K562 (cell line): Measurements from ENCODE around the gene METTL6. TPM values are rescaled to one million over a fixed set of nuclear protein-coding genes. Genes with fewer than 3 reads are reported as not detected.

Experiments
- ATAC-seq: fragments of 200-7000 bp; cut with Tn5 transposase; 3 replicates; pipeline ENCODE4 v1.9.1; 2020; ENCODE audit warnings: moderate library complexity
- BruUV-seq: library from RNA; stranded (reverse); fragments of 400-500 nt; replicated peaks from 2 replicates; lab custom pipeline; 2021; lab: Mats Ljungman, UMichigan
- CTCF ChIA-PET: fragments of 300-600 bp; formaldehyde crosslinking; extraction: SDS; loops from one replicate; lab custom pipeline; 2021; ENCODE audit warnings: low intra/inter-chr PET ratio; lab: Yijun Ruan, JAX
- POLR2A ChIA-PET: fragments of 300-600, 350-650 bp; sonication (Branson Sonifier 250); formaldehyde crosslinking; extraction: SDS; loops from one replicate; lab custom pipeline; 2021; ENCODE audit warnings: antibody characterized with exemption, inconsistent platforms; lab: Yijun Ruan, JAX
- DNase-seq, 4 experiments: peaks; one replicate each; pipeline versions ENCODE4 v3.0.0 to v3.0.0-alpha.2; 2011 to 2018; ENCODE audit warnings: low spot score in 3 of 4, mixed read lengths in 3 of 4; ENCODE audit errors: extremely low read depth in 1 of 4
- FAIRE-seq: peaks from 2 replicates; lab custom pipeline; 2011; peaks lifted over from hg19 to GRCh38; lab: Jason Lieb, UNC
- H2AFZ ChIP-seq: 2 replicates; pipeline ENCODE4 v1.6.0; 2011; ENCODE audit warnings: low read depth, low read length, control low read depth, inconsistent platforms
- H3K27ac ChIP-seq: fragments of 200-600 bp; 3 replicates; pipeline ENCODE4 v1.8.0; 2011; ENCODE audit warnings: low read depth, mild to moderate bottlenecking, control low read depth, inconsistent platforms, low read length, moderate library complexity, mixed read lengths; ENCODE audit errors: extremely low read depth
- H3K27me3 ChIP-seq, 2 experiments: fragments of 300-600 bp in 1 of 2; 2 replicates in 1 of 2; 3 replicates in 1 of 2; pipeline versions ENCODE4 v1.6.0 to v1.8.0; 2011; ENCODE audit warnings: inconsistent platforms in 2 of 2, low read length in 2 of 2, mild to moderate bottlenecking in 1 of 2, mixed read lengths in 1 of 2, moderate library complexity in 1 of 2; ENCODE audit not compliant: control insufficient read depth in 2 of 2, insufficient read depth in 2 of 2
- H3K36me3 ChIP-seq: fragments of 300-600 bp; 3 replicates; pipeline ENCODE4 v1.8.0; 2011; ENCODE audit warnings: mild to moderate bottlenecking, low read length, inconsistent platforms; ENCODE audit not compliant: control insufficient read depth, insufficient read depth
- H3K4me1 ChIP-seq, 2 experiments: fragments of 200-600 bp in 1 of 2; replicated peaks in 1 of 2; 2 replicates in 1 of 2; 3 replicates in 1 of 2; pipeline versions ENCODE4 v1.5.1 to v1.8.0; 2011; ENCODE audit warnings: inconsistent platforms in 2 of 2, low read length in 2 of 2, mild to moderate bottlenecking in 1 of 2, mixed read lengths in 1 of 2, moderate library complexity in 1 of 2; ENCODE audit not compliant: control insufficient read depth in 2 of 2, insufficient read depth in 2 of 2
- H3K4me2 ChIP-seq: 2 replicates; pipeline ENCODE4 v1.6.1; 2011; ENCODE audit warnings: low read length, control low read depth, inconsistent platforms, mixed read lengths; ENCODE audit not compliant: insufficient read depth
- H3K4me3 ChIP-seq: fragments of 200-600 bp; sonication (generic), shearing (Covaris generic); 2 replicates; pipeline ENCODE4 v1.5.1; 2016; ENCODE audit warnings: control low read depth, inconsistent platforms
- H3K79me2 ChIP-seq: fragments of 200-600 bp; 3 replicates; pipeline ENCODE4 v1.8.0; 2011; ENCODE audit warnings: low read length, inconsistent platforms; ENCODE audit not compliant: control insufficient read depth, insufficient read depth
- H3K9ac ChIP-seq, 2 experiments: 2 replicates each; pipeline versions ENCODE4 v1.6.0 to v1.6.1; 2011; ENCODE audit warnings: low read depth in 2 of 2, low read length in 2 of 2, control low read depth in 1 of 2, inconsistent platforms in 1 of 2, mild to moderate bottlenecking in 1 of 2, mixed read lengths in 1 of 2; ENCODE audit not compliant: insufficient read depth in 1 of 2
- H3K9me1 ChIP-seq: one replicate; pipeline ENCODE4 v1.6.0; 2011; ENCODE audit warnings: inconsistent platforms, mild to moderate bottlenecking, low read length, moderate library complexity; ENCODE audit not compliant: control insufficient read depth, insufficient read depth
- H3K9me3 ChIP-seq: replicated peaks from 2 replicates; pipeline ENCODE4 v1.5.1; 2011; ENCODE audit warnings: low read depth, low read length, inconsistent platforms; ENCODE audit not compliant: control insufficient read depth, insufficient read depth
- H4K20me1 ChIP-seq: replicated peaks from 2 replicates; pipeline ENCODE4 v1.6.1; 2011; ENCODE audit warnings: low read length, inconsistent platforms, mixed read lengths; ENCODE audit not compliant: control insufficient read depth, insufficient read depth
- DMBX1 ChIP-seq: fragments of 250-450 bp; sonication (Bioruptor Pico); IDR thresholded peaks from 2 replicates; pipeline ENCODE4 v1.8.0; 2022; ENCODE audit warnings: inconsistent platforms, mild to moderate bottlenecking, moderate library complexity, borderline replicate concordance
- HOXB6 ChIP-seq: fragments of 250-450 bp; sonication (Bioruptor Pico); IDR thresholded peaks from 2 replicates; pipeline ENCODE4 v1.5.1; 2022; ENCODE audit warnings: mild to moderate bottlenecking, borderline replicate concordance
- KDM1A ChIP-seq, 2 experiments: fragments of 450-650 bp; IDR thresholded peaks; 2 replicates each; pipeline ENCODE4 v1.6.1; 2016; ENCODE audit warnings: mild to moderate bottlenecking in 2 of 2
- MXD1 ChIP-seq: fragments of 250-450 bp; sonication (Bioruptor Pico); IDR thresholded peaks from 2 replicates; pipeline ENCODE4 v1.8.0; 2021; ENCODE audit warnings: borderline replicate concordance, mild to moderate bottlenecking, moderate library complexity; ENCODE audit not compliant: poor library complexity, severe bottlenecking
- MYC ChIP-seq, 2 experiments: fragments of 250-450 bp in 1 of 2; sonication (Bioruptor Pico) in 1 of 2; IDR thresholded peaks; 2 replicates each; pipeline versions ENCODE4 v1.5.1 to v1.6.1; 2012 to 2021; ENCODE audit warnings: low read depth in 2 of 2, borderline replicate concordance in 1 of 2, improper control_type of control experiment in 1 of 2, low read length in 1 of 2, mild to moderate bottlenecking in 1 of 2, moderate library complexity in 1 of 2
- PYGO2 ChIP-seq: fragments of 450-650 bp; IDR thresholded peaks from 2 replicates; pipeline ENCODE4 v1.6.1; 2016; ENCODE audit warnings: mild to moderate bottlenecking, missing genetic modification characterization, moderate library complexity, missing compliant biosample characterization
- ZFP36 ChIP-seq: fragments of 150-350 bp; IDR thresholded peaks from 2 replicates; pipeline ENCODE4 v1.6.1; 2018; ENCODE audit warnings: low read length, low read depth; ENCODE audit not compliant: partially characterized antibody
- ZZZ3 ChIP-seq: fragments of 450-650 bp; IDR thresholded peaks from 2 replicates; pipeline ENCODE4 v1.6.1; 2016; ENCODE audit warnings: antibody characterized with exemption, mild to moderate bottlenecking, moderate library complexity
- WGBS: fragments of 100-300 bp; shearing (Covaris generic); methylation state at CpG from one replicate; pipeline ENCODE4 v1.1.6; 2016; ENCODE audit warnings: low coverage, mixed read lengths; ENCODE audit not compliant: insufficient coverage; ENCODE audit errors: missing lambda C conversion rate; 5-methylcytosine and 5-hydroxymethylcytosine counted together
- in situ Hi-C: fragments of 300-500 bp; cut with MboI; formaldehyde crosslinking; loops from 4 replicates; pipeline ENCODE4 v1.15.0; 2018; ENCODE audit warnings: inconsistent platforms, mixed read lengths
- intact Hi-C: fragments of 100-400 bp; cut with micrococcal nuclease; formaldehyde crosslinking; loops from 2 replicates; pipeline ENCODE4 v1.14.2; 2022
- polyA plus RNA-seq, 8 experiments: library from polyadenylated mRNA; depleted of rRNA in 4 of 8; stranded (reverse) in 5 of 8; unstranded in 3 of 8; fragments of >200 nt; fragmentation: Nextera tagmentation in 2 of 8; fragmentation: Illumina TruSeq in 1 of 8; extraction: Ambion mirVana in 2 of 8; extraction: Trizol in 1 of 8; gene quantifications; 2 replicates each; pipeline versions ENCODE4 v1.2.1 to v1.2.3, GENCODE V29; 2011 to 2014; ENCODE audit warnings: inconsistent platforms in 1 of 8, missing spikeins in 1 of 8
- total RNA-seq, 7 experiments: library from RNA; depleted of rRNA in 6 of 7; stranded (reverse); fragments of >200 nt in 6 of 7; fragmentation: Illumina TruSeq in 2 of 7; extraction: Trizol in 2 of 7; gene quantifications; 2 replicates each; pipeline versions ENCODE4 v1.2.1 to v1.2.3, GENCODE V29; 2011 to 2021; ENCODE audit warnings: low replicate concordance in 1 of 7
- TF ChIP-seq, protein P1 (sequence below): fragments of 450-650 bp; formaldehyde crosslinking; IDR thresholded peaks from 2 replicates; pipeline ENCODE4 v1.4.0; 2020; ENCODE audit warnings: mild to moderate bottlenecking

The METTL6 gene
- total and polyA plus RNA-seq, 9 of the 15 experiments (the other 6 are each of a cell fraction or from before 2014, with no cell fraction given) = 18.8 to 61.5 (median 33.9) TPM

DNA sequence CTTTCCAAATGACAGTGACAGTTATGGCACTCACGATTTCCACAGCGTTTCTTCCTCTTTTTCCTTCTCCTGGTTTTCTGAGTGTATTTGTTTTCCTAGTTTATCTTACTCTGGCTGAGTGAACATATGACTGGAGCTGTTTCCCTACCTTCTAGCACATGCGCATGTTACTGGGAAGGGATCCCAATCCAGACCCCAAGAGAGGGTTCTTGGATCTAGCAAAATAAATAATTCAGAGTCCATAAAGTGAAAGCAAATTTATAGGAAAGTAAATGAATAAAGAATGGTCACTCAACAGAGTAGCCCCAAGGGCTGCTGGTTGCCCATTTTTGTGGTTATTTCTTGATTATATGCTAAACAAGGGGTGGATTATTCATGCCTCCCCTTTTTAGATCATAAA lies 23.8 kb downstream of the METTL6 start:
- Histone ChIP-seq H3K79me2 (no peaks in the 10 kb centered on the region), H3K4me2 (no peak overlapping the region), H3K4me3 (no peak overlapping the region)
- ATAC-seq = no peak
- no peak for TF ChIP-seq ZZZ3
- TF ChIP-seq PYGO2 (tag) = no peak
- TF ChIP-seq MYC (IDR thresholded peaks at IDR 0.05; ENCODE audit: low read depth, low read length) = no peak
- TF ChIP-seq MYC (CRISPR knock-in tag; IDR thresholded peaks at IDR 0.05; ENCODE audit: borderline replicate concordance, low read depth) = no peak
- TF ChIP-seq MXD1 (CRISPR knock-in tag) = no peak
- TF ChIP-seq HOXB6 (CRISPR knock-in tag) = no peak
- no peak for TF ChIP-seq DMBX1
- no peak for TF ChIP-seq KDM1A (IDR thresholded peaks at IDR 0.05)
- TF ChIP-seq, protein P1, sequence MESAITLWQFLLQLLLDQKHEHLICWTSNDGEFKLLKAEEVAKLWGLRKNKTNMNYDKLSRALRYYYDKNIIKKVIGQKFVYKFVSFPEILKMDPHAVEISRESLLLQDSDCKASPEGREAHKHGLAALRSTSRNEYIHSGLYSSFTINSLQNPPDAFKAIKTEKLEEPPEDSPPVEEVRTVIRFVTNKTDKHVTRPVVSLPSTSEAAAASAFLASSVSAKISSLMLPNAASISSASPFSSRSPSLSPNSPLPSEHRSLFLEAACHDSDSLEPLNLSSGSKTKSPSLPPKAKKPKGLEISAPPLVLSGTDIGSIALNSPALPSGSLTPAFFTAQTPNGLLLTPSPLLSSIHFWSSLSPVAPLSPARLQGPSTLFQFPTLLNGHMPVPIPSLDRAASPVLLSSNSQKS = no peak
- no peak for TF ChIP-seq ZFP36
- TF ChIP-seq, all 486 proteins: peak for 0
- in situ Hi-C loops (no loop called here), intact Hi-C loops (loop anchor here (5.0 kb wide), 1 partner anchor 154 kb away; no protein-coding TSS in a partner anchor)
- Histone ChIP-seq H3K9ac (no peak overlapping the region), H3K36me3 (no peaks in the 10 kb centered on the region), H3K4me1 (no peaks in the 10 kb centered on the region), H3K27me3 (no peaks in the 10 kb centered on the region), H4K20me1 (no peaks in the 10 kb centered on the region), H3K27ac (no peak overlapping the region), H2AFZ (no peak overlapping the region), H3K9me3 (no peaks in the 10 kb centered on the region), H3K9me1 (no peaks in the 10 kb centered on the region)
- BruUV-seq = no TSS peak
- no peak for DNase-seq
- 34% methylated on average over 3 of the region's 3 CpGs for WGBS
- FAIRE-seq = no peak
- POLR2A ChIA-PET = interaction anchor here (1.2 kb wide), 1 partner anchor 137 kb away, joined by 3 read pairs; no protein-coding TSS in a partner anchor
- CTCF ChIA-PET = interaction anchor here (0.7 to 1.1 kb wide), 2 partner anchors 135 to 198 kb away, joined by 3 to 4 read pairs; partner anchors contain the start of gene CAPN7
